Activated CD4-positive, alpha-beta memory T cell treated with anti-CD3 and anti-CD28 coated beads, Interleukin-2, amount 10 ng/mL, durations not matched to agents 7 days and 5 days (primary cell): Measurements from ENCODE around the gene SMYD3. TPM values are rescaled to one million over a fixed set of nuclear protein-coding genes. Genes with fewer than 3 reads are reported as not detected.
"Not testable (repeated sequence)": the region's sequence is repeated elsewhere in the genome, so short reads cannot be mapped to it uniquely, and the experiment has no call there.

Experiments used
- CTCF ChIA-PET: fragments of 350-600 bp; sonication (Branson Sonifier 250); formaldehyde crosslinking; loops from one replicate; lab custom pipeline; 2021; ENCODE audit warnings: antibody characterized with exemption, inconsistent platforms; lab: Charles Lee
- POLR2A ChIA-PET: fragments of 350-600 bp; sonication (Branson Sonifier 250); formaldehyde crosslinking; loops from one replicate; lab custom pipeline; 2021; ENCODE audit warnings: antibody characterized with exemption; lab: Charles Lee
- DNase-seq: peaks from one replicate; pipeline ENCODE4 v3.0.0-alpha.2; 2020
- H3K27ac Mint-ChIP-seq: one replicate; pipeline ENCODE4 v1.8.0; 2021; ENCODE audit warnings: mild to moderate bottlenecking, mixed read lengths
- H3K27me3 Mint-ChIP-seq: one replicate; pipeline ENCODE4 v1.8.0; 2021; ENCODE audit warnings: mixed read lengths
- H3K36me3 Mint-ChIP-seq: one replicate; pipeline ENCODE4 v1.8.0; 2021; ENCODE audit warnings: low read depth, mixed read lengths
- H3K4me1 Mint-ChIP-seq: one replicate; pipeline ENCODE4 v1.8.0; 2021; ENCODE audit warnings: mixed read lengths
- H3K4me3 Mint-ChIP-seq: one replicate; pipeline ENCODE4 v1.8.0; 2021; ENCODE audit warnings: mild to moderate bottlenecking, mixed read lengths
- H3K9me3 Mint-ChIP-seq: one replicate; pipeline ENCODE4 v1.8.0; 2021; ENCODE audit warnings: mixed read lengths
- total RNA-seq, 2 experiments: library from RNA; stranded (reverse); gene quantifications; one replicate each; pipeline ENCODE4 v1.2.3, GENCODE V29; 2021

Gene SMYD3
- total RNA-seq, 2 experiments from 2014 or later, result 15.5 to 18.7 TPM

GRCh38 chr1:246377625-246378153 lies 129.4 kb downstream of the SMYD3 start:
- H3K4me1 Mint-ChIP-seq, result no peaks in the 10 kb centered on the region
- no peak overlapping the region for H3K4me3 Mint-ChIP-seq
- H3K27me3 Mint-ChIP-seq, result no peaks in the 10 kb centered on the region
- CTCF ChIA-PET, result interaction anchor here (0.6 kb wide), 1 partner anchor 126 kb away, joined by 4 read pairs; no protein-coding TSS in a partner anchor
- no peak for DNase-seq
- H3K27ac Mint-ChIP-seq, result no peak overlapping the region
- POLR2A ChIA-PET, result no interaction called here
- H3K9me3 Mint-ChIP-seq, result no peaks in the 10 kb centered on the region
- no peaks in the 10 kb centered on the region for H3K36me3 Mint-ChIP-seq

- DNase-seq, result no peak
- ChIA-PET POLR2A (no interaction called here), CTCF (no interaction called here)
- Mint-ChIP-seq H3K27ac (no peak overlapping the region), H3K9me3 (no peaks in the 10 kb centered on the region), H3K27me3 (no peaks in the 10 kb centered on the region), H3K36me3 (no peaks in the 10 kb centered on the region), H3K4me3 (no peak overlapping the region), H3K4me1 (no peaks in the 10 kb centered on the region)
Observed at GRCh38 chr1:246373828-246374569, 133.1 kb downstream of the SMYD3 start.

DNA sequence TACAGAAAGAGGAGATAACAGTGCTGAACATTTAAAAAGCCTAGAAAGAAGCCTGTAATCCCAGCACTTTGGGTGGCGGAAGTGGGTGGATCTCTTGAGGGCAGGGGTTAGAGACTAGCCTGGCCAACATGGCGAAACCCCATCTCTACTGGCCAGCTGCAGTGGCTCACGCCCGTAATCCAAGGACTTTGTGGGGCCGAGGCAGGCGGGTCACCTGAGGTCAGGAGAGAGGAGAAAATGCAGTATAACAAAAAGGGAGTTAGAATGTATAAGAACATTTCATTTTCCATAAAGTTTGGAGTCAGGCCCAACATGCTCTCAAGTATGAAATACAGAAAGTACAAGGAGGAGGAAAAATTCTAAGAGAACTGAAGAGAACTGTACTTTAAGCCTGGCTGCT lies 134.5 kb downstream of the SMYD3 start:
- POLR2A ChIA-PET, result no interaction called here
- no peak overlapping the region for H3K27ac Mint-ChIP-seq
- H3K27me3 Mint-ChIP-seq, result no peaks in the 10 kb centered on the region
- CTCF ChIA-PET, result no interaction called here
- H3K36me3 Mint-ChIP-seq, result no peaks in the 10 kb centered on the region
- H3K9me3 Mint-ChIP-seq, result no peaks in the 10 kb centered on the region
- DNase-seq, result no peak
- no peak overlapping the region for H3K4me3 Mint-ChIP-seq
- H3K4me1 Mint-ChIP-seq, result no peaks in the 10 kb centered on the region

GRCh38 chr1:246367041-246367440 lies 140.0 kb downstream of the SMYD3 start:
- ChIA-PET CTCF (no interaction called here), POLR2A (no interaction called here)
- Mint-ChIP-seq H3K27ac (no peak overlapping the region), H3K9me3 (no peaks in the 10 kb centered on the region), H3K4me1 (peaks cover 10% of the 10 kb centered on the region), H3K4me3 (no peak overlapping the region), H3K27me3 (no peaks in the 10 kb centered on the region), H3K36me3 (no peaks in the 10 kb centered on the region)
- no peak for DNase-seq

DNA sequence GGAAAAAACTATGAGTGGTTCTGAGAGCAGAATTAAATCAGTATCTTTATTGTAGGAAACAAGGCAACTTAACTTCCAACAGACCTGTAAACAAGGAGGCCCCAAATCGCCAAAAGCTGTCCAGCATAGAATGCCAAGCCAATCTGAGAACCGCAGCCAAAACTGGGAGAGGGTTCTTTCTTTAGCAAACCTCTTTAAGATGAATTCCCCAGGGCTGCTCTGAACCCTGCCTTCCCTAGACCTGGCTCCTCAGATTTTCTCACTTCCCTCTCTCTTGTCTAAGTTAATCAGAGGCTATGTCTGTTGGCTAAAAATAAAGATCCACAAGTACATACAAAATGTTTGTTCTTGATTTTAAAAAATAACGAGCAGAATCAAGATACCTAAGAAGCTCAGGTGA lies 141.4 kb downstream of the SMYD3 start:
- Mint-ChIP-seq H3K4me3 (no peak overlapping the region), H3K27me3 (no peaks in the 10 kb centered on the region), H3K4me1 (peaks cover 10% of the 10 kb centered on the region), H3K27ac (no peak overlapping the region), H3K9me3 (peaks cover 3% of the 10 kb centered on the region), H3K36me3 (peaks cover 3% of the 10 kb centered on the region)
- ChIA-PET CTCF (no interaction called here), POLR2A (no interaction called here)
- DNase-seq, result no peak

- Mint-ChIP-seq H3K27ac (no peak overlapping the region), H3K36me3 (peaks cover 5% of the 10 kb centered on the region), H3K27me3 (no peaks in the 10 kb centered on the region), H3K9me3 (peaks cover 10% of the 10 kb centered on the region), H3K4me3 (no peak overlapping the region), H3K4me1 (peaks cover 10% of the 10 kb centered on the region)
- ChIA-PET POLR2A (no interaction called here), CTCF (no interaction called here)
- no peak for DNase-seq
Observed at GRCh38 chr1:246364415-246364941, 142.6 kb downstream of the SMYD3 start.

DNA sequence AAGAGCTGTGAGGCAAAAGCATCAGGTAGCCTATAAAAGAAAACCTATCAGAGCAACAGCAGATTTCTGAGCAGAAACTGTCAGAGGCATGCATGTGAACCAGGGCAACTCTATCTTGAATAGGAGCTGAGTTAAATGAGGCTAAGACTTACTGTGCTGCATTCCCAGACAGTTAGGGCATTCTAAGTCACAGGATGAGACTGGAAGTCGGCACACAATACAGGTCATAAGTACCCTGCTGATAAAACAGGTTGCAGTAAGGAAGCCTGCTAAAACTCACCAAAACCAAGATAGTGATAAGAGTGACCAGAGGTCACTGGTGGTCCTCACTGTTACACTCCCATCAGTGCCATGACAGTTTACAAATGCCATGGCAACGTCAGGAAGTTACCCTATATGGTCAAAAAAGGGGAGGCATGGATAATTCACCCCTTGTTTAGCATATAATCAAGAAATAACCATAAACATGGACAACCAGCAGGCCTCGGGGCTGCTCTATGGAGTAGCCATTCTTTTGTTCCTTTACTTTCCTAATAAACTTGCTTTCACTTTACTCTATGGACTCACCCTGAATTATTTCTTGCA lies 150.0 kb downstream of the SMYD3 start:
- H3K27ac Mint-ChIP-seq, DNase-seq, H3K4me1 Mint-ChIP-seq, POLR2A ChIA-PET, CTCF ChIA-PET, H3K4me3 Mint-ChIP-seq, H3K36me3 Mint-ChIP-seq, H3K27me3 Mint-ChIP-seq: not testable (repeated sequence)
- peaks cover 19% of the 10 kb centered on the region for H3K9me3 Mint-ChIP-seq

DNA sequence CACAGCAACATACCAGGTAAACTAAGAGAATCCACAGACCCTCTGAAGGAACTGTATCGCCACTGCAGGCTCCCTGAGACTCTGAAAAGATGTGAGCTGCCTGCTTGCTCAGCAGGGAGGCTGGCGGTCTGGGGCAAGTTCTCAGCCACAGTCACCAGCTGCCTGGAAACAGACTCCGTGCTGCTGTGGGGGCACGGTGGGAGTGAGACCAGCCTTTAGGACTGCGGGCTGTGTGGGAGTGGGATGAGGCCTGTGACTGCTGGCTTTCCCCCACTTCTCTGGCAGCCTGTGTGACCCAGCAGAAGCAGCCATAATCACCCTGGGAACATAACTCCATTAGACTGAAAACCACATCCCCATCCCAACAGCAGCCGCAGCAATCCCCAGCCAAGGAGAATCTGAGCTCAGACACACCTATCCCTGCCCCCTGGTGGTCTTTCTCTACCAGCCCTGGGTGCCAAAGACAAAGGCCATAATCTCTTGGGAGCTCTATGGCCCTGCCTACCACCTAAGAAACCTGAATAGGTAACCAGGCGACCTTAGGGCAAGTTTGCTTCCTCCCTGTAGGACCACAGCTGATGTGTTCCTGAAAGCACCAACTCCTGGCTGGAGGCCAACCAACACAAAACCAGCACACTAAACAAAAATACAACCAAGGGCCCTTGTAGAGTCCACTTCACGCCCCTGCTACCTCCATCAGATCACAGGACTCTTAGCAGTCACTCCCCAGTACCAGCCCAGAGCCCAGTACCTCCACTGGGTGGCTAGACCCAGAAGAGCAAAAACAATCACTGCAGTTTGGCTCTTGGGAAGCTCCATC lies 151.5 kb downstream of the SMYD3 start:
- POLR2A ChIA-PET, result no interaction called here
- no peak for DNase-seq
- Mint-ChIP-seq H3K27ac (no peak overlapping the region), H3K27me3 (no peaks in the 10 kb centered on the region), H3K36me3 (peaks cover 3% of the 10 kb centered on the region), H3K4me1 (no peaks in the 10 kb centered on the region), H3K9me3 (peaks cover 15% of the 10 kb centered on the region), H3K4me3 (no peak overlapping the region)
- CTCF ChIA-PET, result no interaction called here

- ChIA-PET POLR2A (no interaction called here), CTCF (no interaction called here)
- no peak for DNase-seq
- Mint-ChIP-seq H3K9me3 (no peaks in the 10 kb centered on the region), H3K4me3 (no peak overlapping the region), H3K27ac (no peak overlapping the region), H3K27me3 (no peaks in the 10 kb centered on the region), H3K36me3 (peaks cover 5% of the 10 kb centered on the region), H3K4me1 (no peaks in the 10 kb centered on the region)
Observed at GRCh38 chr1:246351721-246352120, 155.4 kb downstream of the SMYD3 start.

- ChIA-PET CTCF (no interaction called here), POLR2A (no interaction called here)
- Mint-ChIP-seq H3K9me3 (peaks cover 4% of the 10 kb centered on the region), H3K4me1 (no peaks in the 10 kb centered on the region), H3K27me3 (no peaks in the 10 kb centered on the region), H3K36me3 (peaks cover 11% of the 10 kb centered on the region), H3K27ac (no peak overlapping the region), H3K4me3 (no peak overlapping the region)
- no peak for DNase-seq
Observed at GRCh38 chr1:246350745-246351144, 156.3 kb downstream of the SMYD3 start.

DNA sequence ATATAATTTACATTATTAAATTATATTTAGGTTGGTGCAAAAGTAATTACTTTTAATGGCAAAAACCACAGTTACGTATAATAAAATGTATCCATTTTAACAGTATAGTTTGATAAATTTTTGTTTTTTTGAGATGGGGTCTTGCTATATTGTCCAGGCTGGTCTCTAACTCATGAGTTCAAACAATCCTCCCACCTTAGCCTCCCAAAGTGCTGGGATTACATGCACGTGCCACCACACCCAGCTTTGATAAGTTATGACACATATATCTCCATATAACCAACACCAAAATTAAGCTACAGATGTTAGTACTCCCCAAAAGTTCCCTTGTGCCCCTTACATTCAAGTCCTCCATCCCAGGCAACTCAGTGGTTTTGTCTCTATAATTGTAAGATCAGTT lies 163.1 kb downstream of the SMYD3 start:
- Mint-ChIP-seq H3K36me3 (peaks cover 25% of the 10 kb centered on the region), H3K27ac (no peak overlapping the region), H3K27me3 (no peaks in the 10 kb centered on the region), H3K4me1 (peaks cover 12% of the 10 kb centered on the region), H3K9me3 (peaks cover 16% of the 10 kb centered on the region), H3K4me3 (no peak overlapping the region)
- no peak for DNase-seq
- CTCF ChIA-PET, result no interaction called here
- POLR2A ChIA-PET, result no interaction called here

DNA sequence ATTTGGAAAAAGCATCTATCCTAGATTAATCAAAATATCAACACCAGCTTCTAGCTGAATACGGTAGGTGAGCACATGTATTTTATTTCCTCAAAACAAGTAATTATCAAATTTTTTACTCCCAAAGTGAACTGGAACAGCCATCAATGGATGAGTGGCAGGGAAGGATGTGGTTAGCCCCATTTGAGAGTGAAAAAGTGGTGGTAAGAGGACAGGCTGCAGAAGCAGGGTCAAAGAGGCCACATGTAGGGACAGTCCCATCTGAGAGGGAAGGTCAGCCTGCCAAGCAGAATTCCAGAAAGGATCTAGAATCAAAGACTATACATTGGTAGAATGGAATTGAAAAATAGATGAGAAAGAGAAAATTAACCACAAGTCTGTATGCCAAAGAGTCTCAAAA lies 163.8 kb downstream of the SMYD3 start:
- H3K9me3 Mint-ChIP-seq, result peaks cover 16% of the 10 kb centered on the region
- H3K27me3 Mint-ChIP-seq, result no peaks in the 10 kb centered on the region
- peaks cover 25% of the 10 kb centered on the region for H3K36me3 Mint-ChIP-seq
- DNase-seq, result no peak
- H3K27ac Mint-ChIP-seq, result no peak overlapping the region
- H3K4me1 Mint-ChIP-seq, result peaks cover 18% of the 10 kb centered on the region
- no peak overlapping the region for H3K4me3 Mint-ChIP-seq
- ChIA-PET POLR2A (no interaction called here), CTCF (no interaction called here)

DNA sequence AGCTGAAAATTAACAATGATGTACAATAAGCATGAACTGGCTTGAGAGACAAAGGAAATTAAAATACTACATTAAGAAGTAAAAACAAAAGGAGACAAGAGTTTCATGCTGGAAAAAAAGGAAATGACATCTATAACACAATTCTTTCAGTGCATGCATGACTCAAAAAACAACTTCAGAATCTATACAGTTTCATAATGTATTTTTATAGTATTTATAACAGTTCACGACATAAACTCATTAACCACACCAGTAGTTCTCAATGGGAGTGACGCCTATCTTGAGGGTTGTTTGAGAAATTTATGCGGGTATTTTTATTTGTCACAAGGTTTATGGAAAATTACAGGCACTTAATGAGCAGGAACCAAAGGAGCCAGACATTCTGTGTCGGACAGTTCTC lies 168.5 kb downstream of the SMYD3 start:
- POLR2A ChIA-PET, result no interaction called here
- H3K4me3 Mint-ChIP-seq, result no peak overlapping the region

More for the DNA sequence above, 168.5 kb downstream of the SMYD3 start:
- peaks cover 7% of the 10 kb centered on the region for H3K36me3 Mint-ChIP-seq
- H3K27ac Mint-ChIP-seq, result no peak overlapping the region
- peaks cover 2% of the 10 kb centered on the region for H3K9me3 Mint-ChIP-seq
- H3K27me3 Mint-ChIP-seq, result no peaks in the 10 kb centered on the region
- peaks cover 22% of the 10 kb centered on the region for H3K4me1 Mint-ChIP-seq
- no peak for DNase-seq
- CTCF ChIA-PET, result no interaction called here
